EH (cell line): Measurements from ENCODE around the gene C21orf58.

Source experiments
- DNase-seq: peaks from one replicate; pipeline ENCODE4 v3.0.0-alpha.2; 2015; ENCODE audit warnings: low read depth

C21orf58 gene

GRCh38 chr21:46255166-46255565 is 68.5 kb downstream of the C21orf58 start:
- DNase-seq = no peak

- no peak for DNase-seq
These were observed 69.3 kb downstream of the C21orf58 start for GRCh38 chr21:46254208-46254975.

- DNase-seq = peak; percentile 11
These were observed 70.0 kb downstream of the C21orf58 start for GRCh38 chr21:46253610-46254124.

- DNase-seq = no peak
These were observed 70.8 kb downstream of the C21orf58 start for GRCh38 chr21:46252840-46253239.
